Mucosa of descending colon (tissue), 3 donors: ENCODE data around the gene FITM2. TPM values are rescaled to one million over a fixed set of nuclear protein-coding genes. Genes with fewer than 3 reads are reported as not detected.

Source experiments
- ATAC-seq: fragments of 200-7000 bp; cut with Tn5 transposase; one replicate; pipeline ENCODE4 v1.9.1; 2020; ENCODE audit warnings: mild to moderate bottlenecking, moderate library complexity
- DNase-seq, 3 donors: peaks; one replicate each; pipeline ENCODE4 v3.0.0-alpha.2; 2020
- H3K36me3 ChIP-seq: fragments of 200-600 bp; one replicate; pipeline ENCODE4 v1.8.0; 2021; ENCODE audit warnings: low read depth, mild to moderate bottlenecking
- H3K4me1 ChIP-seq: fragments of 200-600 bp; one replicate; pipeline ENCODE4 v1.8.0; 2021; ENCODE audit warnings: low read depth, mild to moderate bottlenecking
- H3K4me3 ChIP-seq: fragments of 200-600 bp; one replicate; pipeline ENCODE4 v1.8.0; 2021; ENCODE audit warnings: mild to moderate bottlenecking
- H3K9me3 ChIP-seq: fragments of 200-600 bp; one replicate; pipeline ENCODE4 v1.8.0; 2021; ENCODE audit warnings: mild to moderate bottlenecking
- intact Hi-C, 2 donors: fragments of 100-400 bp; cut with DNase I in 1 of 2; cut with micrococcal nuclease in 1 of 2; formaldehyde crosslinking; loops; one replicate each; pipeline versions ENCODE4 v1.11.0 to v1.11.1; 2022; cut with DNase I, micrococcal nuclease
- long read RNA-seq, 2 donors: library from polyadenylated mRNA; unstranded; transcript quantifications; one replicate each; pipeline ENCODE4 v2.0.0, GENCODE V29; 2019 to 2021
- total RNA-seq, 3 donors: library from RNA; stranded (reverse); fragmentation: NEBNext Ultra II Directional in 2 of 3; extraction: Animal tissue kit (Norgen Biotek cat#: 25700) in 2 of 3; gene quantifications; one replicate each; pipeline versions ENCODE4 v1.2.1 to v1.2.4, GENCODE V29; 2021 to 2023
- TF ChIP-seq, protein P1 (sequence below): fragments of 200-600 bp; IDR thresholded peaks from one replicate; pipeline ENCODE4 v1.8.0; 2022; ENCODE audit warnings: antibody characterized with exemption, mild to moderate bottlenecking
- donor health status: DM: no; HTN: no; CAD: no; lungs with moderate emphysema.
- donor health status: DM: no; HTN: no; CAD: no.
- donor health status: DM: no; HTN: yes; CAD: no.

Gene FITM2, protein sequence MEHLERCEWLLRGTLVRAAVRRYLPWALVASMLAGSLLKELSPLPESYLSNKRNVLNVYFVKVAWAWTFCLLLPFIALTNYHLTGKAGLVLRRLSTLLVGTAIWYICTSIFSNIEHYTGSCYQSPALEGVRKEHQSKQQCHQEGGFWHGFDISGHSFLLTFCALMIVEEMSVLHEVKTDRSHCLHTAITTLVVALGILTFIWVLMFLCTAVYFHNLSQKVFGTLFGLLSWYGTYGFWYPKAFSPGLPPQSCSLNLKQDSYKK
- total RNA-seq, result 10 to 100 TPM; 10.9 to 12.6 (median 10.9) TPM
- long read RNA-seq, donor 1, partial matches to known transcripts, result 0 of 1 reads
- long read RNA-seq, donor 1, other reads (novel, unspliced or antisense), result 1 of 1 reads
- long read RNA-seq, donor 2, full-length matches to known transcripts, result 3 of 4 reads
- long read RNA-seq, donor 2, partial matches to known transcripts, result 0 of 4 reads
- long read RNA-seq, donor 2, other reads (novel, unspliced or antisense), result 1 of 4 reads

DNA sequence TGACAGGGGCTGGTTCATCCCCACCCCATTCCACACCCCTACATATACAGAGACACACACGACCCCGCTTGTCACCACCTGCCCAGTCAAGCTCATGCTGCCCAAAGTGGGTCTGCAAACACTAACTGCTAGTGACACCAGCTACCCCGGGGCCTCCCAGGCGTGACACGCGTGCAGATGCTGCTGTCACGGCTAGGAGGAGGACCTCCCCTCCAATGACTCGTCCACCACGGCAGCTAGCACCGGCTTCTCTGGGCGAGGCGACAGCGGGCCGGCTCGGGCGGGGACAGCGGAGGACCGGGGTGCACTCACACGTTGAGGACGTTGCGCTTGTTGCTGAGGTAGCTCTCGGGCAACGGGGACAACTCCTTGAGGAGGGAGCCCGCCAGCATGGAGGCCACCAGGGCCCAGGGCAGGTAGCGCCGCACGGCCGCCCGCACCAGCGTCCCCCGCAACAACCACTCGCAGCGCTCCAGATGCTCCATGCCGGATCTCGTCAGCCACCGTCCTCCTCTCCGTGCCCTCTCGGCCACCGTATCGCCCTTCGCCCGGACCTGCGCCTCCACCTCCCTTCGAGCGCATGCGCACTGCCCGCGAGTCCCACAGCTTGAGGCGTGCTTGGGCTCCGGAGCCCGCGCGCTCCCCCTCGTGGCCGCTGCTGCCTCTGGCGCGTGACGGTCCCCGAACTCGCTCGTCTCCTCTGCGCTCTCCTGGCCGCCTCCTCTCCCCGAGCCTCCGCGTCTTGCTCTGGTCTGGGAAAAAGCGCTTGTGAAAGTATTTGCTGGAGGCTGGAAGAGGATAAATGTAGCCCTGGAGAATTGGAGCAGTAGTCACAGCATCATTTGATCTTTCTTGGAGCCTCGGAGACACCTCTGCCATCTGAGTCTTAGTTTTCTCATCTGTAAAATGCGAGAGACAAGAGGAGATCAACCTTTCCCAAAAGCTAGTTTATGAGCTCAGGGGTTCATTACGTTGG lies at the start of gene FITM2:
Gene FITM2 (minus strand): TSS at position 539 of the 976 bp plus-strand sequence. CDS start 54 bp downstream, at position 485.
- peak within 1 kb of the TSS; percentile 56 for H3K4me3 ChIP-seq
- no peaks in the 10 kb centered on the region for H3K9me3 ChIP-seq
- H3K4me1 ChIP-seq, result peaks cover 5% of the 10 kb centered on the region
- intact Hi-C loops, result loop anchor here (5.0 kb wide), 1 partner anchor 94 kb away; no protein-coding TSS in a partner anchor
- DNase-seq, result peak; percentile 99
- TF ChIP-seq, protein P1, sequence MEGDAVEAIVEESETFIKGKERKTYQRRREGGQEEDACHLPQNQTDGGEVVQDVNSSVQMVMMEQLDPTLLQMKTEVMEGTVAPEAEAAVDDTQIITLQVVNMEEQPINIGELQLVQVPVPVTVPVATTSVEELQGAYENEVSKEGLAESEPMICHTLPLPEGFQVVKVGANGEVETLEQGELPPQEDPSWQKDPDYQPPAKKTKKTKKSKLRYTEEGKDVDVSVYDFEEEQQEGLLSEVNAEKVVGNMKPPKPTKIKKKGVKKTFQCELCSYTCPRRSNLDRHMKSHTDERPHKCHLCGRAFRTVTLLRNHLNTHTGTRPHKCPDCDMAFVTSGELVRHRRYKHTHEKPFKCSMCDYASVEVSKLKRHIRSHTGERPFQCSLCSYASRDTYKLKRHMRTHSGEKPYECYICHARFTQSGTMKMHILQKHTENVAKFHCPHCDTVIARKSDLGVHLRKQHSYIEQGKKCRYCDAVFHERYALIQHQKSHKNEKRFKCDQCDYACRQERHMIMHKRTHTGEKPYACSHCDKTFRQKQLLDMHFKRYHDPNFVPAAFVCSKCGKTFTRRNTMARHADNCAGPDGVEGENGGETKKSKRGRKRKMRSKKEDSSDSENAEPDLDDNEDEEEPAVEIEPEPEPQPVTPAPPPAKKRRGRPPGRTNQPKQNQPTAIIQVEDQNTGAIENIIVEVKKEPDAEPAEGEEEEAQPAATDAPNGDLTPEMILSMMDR, result peak; percentile 93
- H3K36me3 ChIP-seq, result no peaks in the 10 kb centered on the region
- peak; percentile 99 for ATAC-seq

DNA sequence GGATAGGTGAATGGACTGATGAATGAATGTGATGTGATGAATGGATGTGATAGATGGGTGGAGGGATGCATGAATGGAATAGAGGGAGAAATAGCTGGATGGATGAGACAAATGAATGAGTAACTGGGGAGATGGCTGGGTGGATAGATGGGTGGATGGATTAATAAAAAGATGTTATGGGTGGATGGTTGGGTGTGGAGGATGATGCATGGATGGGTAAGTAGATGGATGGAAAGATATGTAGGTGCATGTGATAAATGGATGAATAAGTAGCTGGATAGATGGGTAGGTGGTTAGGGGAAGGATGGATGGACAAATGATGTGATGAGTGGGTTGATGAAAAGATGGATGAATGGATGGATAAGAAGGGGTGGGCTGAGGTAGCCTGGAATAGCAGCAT lies 49.2 kb upstream of the FITM2 start:
- TF ChIP-seq, protein P1, result no peak
- Histone ChIP-seq H3K36me3 (no peaks in the 10 kb centered on the region), H3K4me3 (no peak overlapping the region), H3K9me3 (no peaks in the 10 kb centered on the region), H3K4me1 (peaks cover 7% of the 10 kb centered on the region)
- DNase-seq (no peak), ATAC-seq (no peak)
- intact Hi-C loops, result no loop called here

DNA sequence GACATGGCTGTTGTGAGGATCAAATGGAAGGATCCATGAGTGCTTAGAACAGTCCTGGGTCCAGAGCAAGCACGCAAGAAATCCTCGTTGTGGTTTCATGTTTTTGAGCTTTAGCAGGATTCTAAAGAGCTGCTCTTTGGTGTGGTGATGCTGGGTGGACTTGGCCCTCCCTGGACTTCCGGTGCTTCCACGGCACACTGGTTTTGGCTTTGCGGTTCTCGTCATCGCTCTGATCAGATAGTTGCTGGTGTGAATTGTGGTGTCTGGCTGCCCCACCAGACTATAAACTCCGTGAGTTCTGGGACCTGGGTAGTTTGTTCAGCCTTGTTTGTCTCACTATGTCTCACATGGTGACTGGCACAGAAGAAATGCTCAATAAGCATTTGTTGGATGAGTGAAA lies 47.8 kb upstream of the FITM2 start:
- ATAC-seq, result no peak
- no peak for DNase-seq
- Histone ChIP-seq H3K9me3 (no peaks in the 10 kb centered on the region), H3K36me3 (no peaks in the 10 kb centered on the region), H3K4me1 (peaks cover 7% of the 10 kb centered on the region), H3K4me3 (no peak overlapping the region)
- TF ChIP-seq, protein P1, result no peak
- intact Hi-C loops, result no loop called here

DNA sequence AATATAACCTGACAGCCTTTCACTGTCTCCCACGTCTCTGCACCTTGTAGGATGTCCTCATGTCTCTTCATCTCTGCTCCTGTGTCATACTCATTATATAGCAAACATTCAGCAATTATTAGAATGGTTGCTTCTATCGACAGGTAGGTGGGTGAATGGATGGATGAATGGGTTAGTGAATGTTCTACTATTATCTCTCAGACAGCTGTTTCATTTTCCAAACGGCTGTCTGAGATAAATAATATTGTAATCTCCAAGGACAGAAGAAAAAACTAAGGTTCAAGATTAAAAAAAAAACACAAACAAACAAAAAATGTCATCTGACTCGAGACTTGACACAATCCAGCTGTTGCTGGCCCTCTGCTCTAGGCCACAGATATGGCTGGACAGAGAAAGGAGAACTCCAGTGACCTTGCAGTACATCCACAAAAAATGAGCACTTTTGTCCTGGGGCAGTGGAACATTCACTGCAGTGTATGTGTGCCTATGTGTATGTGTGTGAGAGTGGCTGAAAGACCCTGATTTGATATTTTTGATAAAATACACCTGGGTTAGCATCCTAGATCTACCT lies 46.6 kb upstream of the FITM2 start:
- intact Hi-C loops, result no loop called here
- no peak overlapping the region for H3K4me3 ChIP-seq
- no peaks in the 10 kb centered on the region for H3K36me3 ChIP-seq
- peaks cover 13% of the 10 kb centered on the region for H3K4me1 ChIP-seq
- DNase-seq (no peak), ATAC-seq (no peak)
- H3K9me3 ChIP-seq, result no peaks in the 10 kb centered on the region
- TF ChIP-seq, protein P1, result no peak

DNA sequence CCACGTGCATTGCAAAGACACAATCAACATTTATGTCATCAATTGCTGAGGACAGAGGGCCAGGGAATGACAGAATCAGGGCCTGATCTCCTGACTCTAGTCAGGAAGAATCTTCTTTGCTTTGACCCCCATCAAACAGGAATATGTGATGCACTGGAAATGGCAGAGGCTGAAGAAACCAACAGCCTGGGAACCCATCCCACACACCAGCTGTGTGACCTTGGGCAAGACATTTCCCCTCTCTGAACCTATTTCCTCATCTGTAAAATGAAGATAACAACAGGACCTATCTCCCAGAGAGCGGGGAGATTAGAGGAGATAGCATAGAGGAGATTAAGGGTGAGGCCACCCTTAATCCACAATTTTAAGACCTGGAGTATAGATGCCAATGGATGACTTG lies 46.0 kb upstream of the FITM2 start:
- Histone ChIP-seq H3K4me3 (no peak overlapping the region), H3K9me3 (no peaks in the 10 kb centered on the region), H3K4me1 (peaks cover 13% of the 10 kb centered on the region), H3K36me3 (no peaks in the 10 kb centered on the region)
- intact Hi-C loops, result no loop called here
- TF ChIP-seq, protein P1, result no peak
- DNase-seq (no peak), ATAC-seq (no peak)
